Tongue (tissue), 2 donors: ENCODE data around the gene THYN1. TPM values are rescaled to one million over a fixed set of nuclear protein-coding genes. Genes with fewer than 3 reads are reported as not detected.
"Not testable (repeated sequence)": the region's sequence is repeated elsewhere in the genome, so short reads cannot be mapped to it uniquely, and the experiment has no call there.

Source experiments
- DNase-seq: peaks from one replicate; pipeline ENCODE4 v3.0.0-alpha.2; 2015
- total RNA-seq: library from RNA; depleted of rRNA; stranded (reverse); fragments of >200 nt; gene quantifications from one replicate; pipeline ENCODE4 v1.2.3, GENCODE V29; 2014

Gene THYN1
- total RNA-seq: 34.9 TPM

DNA sequence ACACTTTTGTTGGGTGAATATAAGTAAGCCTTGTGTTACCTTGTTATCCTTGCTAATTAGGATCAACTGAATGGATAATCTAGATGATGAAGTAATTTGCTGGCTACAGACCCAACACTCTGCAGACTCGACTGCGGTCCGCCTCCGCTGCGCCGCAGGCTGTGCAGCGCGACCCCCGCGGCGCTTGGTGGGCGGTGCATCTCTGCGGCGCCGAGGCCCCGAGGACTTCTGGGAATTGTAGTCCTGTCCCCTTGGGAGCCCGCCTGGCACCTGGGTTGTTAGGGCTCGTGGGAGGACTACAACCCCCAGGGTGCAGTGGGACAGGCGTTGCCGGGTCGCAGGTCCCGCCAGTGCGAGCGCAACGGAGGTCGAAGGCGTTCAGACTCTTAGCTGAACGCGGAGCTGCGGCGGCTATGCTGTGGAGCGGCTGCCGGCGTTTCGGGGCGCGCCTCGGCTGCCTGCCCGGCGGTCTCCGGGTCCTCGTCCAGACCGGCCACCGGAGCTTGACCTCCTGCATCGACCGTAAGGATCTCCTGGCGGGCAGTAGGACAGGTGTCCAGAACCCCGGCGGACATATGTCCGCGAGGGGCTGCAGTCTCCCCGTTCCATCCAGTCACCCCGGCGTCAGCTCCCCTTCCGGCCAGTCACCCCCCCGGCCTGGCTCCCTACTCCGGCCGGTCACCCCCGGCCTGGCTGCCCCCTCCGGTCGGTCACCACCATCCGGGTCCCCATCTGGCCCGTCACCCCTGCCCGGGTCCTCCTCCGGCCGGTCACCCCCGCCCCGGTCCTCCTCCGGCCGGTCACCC, at the start of gene THYN1, which contains the start of gene ACAD8:
THYN1 (minus strand) TSS at position 165 of the 806 bp plus-strand sequence. CDS start 470 bp downstream, outside the sequence.
ACAD8 (plus strand) TSS at position 381 of the 806 bp plus-strand sequence; CDS start at position 414, 33 bp downstream.
- DNase-seq: peak; percentile 99

DNA sequence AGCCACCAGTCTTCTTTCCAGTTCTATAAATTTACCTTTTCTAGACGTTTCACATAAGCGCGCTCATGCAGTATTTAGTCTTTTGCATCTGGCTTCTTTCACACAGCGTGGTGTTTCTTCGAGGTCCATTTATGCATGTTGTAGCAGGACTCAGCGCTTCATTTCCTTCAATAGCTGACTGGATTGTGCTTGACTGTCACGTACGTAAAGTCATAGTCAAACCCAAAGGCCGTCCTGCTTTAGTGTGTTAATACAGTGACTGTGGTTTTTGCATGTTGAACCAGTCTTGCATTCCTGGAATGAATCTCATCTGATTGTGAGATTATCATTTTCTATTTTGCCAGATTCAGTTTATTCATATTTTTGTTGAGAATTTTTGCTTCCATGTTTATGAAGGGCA, 41.5 kb upstream of the THYN1 start:
- DNase-seq: no peak

DNA sequence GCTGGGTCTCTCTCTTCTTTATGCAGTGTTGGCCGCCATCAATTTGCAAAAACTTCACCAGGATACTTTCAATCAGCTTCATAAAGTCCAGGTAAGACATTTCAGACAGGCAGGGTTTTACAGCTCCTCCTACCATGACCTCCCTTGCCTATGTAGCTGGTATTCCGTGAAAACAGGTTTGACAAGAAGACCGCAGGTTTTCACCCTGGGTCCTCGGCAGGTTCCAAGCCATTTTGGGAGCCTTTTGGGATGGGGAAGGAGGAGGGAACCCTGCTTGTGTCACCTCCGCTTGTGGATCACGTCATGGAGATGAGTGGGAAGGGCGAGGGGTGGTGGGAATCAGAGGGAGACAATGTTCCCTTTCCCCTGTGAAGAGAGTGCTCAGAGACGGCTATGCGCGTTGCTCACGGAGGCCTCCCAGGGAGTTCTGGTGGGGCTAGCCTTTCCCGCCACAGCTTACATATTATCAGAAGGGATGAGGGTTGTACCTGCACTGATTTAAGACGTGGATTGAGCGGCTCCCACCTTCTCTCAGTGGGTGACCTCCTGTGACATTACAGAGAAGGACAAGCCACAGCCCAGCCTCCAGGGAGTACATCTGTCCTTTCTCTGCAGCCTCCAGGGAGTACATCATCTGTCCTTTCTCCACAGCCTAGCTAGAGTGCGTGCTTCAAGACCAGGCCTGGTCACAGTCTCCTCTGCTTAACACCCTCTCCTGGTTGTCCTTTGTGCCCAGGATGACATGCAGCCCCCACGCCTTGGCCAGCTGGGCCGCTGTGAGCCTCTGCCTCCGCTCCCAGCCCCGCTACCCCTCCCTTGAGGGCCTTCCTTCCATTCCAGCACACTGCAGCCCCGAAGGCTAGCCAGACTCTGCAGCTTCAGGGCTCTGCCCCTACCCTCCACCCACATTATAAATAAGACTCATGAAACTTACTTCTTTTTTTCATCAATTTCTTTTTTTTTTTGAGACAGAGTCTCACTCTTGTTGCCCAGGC, 40.3 kb upstream of the THYN1 start:
- DNase-seq: no peak

DNA sequence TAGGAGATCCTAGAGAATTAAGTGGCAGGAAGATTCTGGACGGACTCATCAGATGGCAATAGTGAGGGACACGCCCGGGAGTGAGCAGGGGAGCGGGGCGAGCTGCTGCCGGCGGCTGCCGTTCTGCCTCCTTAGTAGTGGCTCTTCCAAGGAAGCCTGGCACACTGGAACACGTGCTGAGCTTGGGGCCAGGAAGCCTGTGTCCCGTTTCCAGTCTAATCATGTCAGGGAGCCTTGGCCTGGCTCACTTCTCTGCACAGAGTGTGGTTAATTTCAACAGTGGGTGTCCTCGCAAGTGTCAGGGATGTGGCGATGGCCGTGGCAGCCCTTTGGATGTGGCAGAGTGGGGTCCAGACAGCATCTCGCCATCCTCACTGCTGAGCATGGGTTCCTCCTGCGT, 39.5 kb upstream of the THYN1 start:
- DNase-seq: no peak

DNA sequence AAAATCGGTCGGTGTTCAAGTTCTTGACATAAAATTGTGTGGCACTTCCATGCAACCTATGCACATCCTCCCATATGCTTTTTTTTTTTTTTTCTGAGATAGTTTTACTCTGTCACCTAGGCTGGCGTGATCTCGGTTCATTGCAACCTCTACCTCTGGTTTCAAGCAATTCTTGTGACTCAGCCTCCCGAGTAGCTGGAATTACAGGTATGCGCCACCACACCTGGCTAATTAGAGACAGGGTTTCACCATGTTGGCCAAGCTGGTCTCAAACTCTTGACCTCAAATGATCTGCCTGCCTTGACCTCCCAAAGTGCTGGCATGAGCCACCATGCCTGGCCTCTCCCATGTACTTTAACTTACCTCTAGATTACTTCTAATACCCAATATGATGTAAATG, 38.0 kb upstream of the THYN1 start:
- no peak for DNase-seq

DNA sequence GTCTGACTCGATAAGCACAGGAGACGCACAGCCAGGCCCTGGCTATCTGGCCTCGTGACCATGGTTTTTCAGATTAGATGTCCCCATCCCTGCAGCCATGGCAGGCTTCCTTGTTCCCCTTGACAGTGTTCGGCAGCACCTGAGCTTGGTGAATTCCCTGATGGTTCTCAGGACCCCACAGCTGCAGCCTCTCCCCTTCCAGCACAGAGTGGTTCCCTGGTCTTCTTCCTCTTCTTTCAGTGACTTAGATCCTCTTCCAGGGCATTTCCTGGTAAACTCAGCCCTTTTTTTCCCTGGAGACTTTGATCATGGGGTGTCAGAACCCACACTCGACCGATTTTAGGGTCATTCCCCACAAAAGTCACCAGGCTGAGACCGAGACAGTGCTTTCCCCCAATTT, 37.5 kb upstream of the THYN1 start:
- DNase-seq: no peak

DNA sequence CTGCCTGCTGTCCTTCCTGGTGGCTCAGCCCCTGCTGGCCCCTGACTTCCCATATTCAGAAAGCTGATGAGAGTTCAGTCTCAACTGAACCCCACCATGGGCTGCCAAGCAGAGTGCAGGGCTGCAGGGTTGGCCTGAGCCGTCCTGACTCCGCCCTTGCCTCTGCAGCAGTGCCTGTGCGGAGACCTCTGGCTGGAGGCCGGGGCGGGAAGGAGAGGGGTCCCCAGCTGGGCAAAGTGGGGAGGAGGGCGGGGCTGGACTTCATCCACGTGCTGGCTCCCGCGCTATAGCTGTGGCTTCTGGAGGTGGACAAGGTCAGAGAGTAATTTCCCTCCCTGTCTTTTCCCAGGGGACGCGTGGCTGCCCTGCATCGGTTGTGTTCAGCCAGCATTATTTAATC, 36.6 kb upstream of the THYN1 start:
- no peak for DNase-seq

DNA sequence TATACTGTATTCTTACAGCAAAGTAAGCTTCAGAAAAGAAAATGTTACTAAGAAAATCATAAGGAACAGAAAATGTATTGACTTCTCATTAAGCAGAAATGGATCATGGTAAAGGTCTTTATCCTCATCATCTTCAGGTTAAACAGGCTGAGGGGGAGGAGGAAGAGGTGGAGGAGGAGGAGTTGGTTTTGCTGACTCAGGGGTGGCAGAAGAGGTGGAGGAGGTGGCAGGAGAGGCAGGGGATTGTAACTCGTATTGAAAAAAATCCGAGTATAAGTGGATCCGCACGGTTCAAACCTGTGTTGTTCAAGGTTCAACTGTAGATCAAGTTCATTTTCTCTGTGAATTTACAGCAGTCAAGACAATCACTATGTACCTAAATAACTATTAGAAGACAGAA, 36.0 kb upstream of the THYN1 start:
- no peak for DNase-seq

DNA sequence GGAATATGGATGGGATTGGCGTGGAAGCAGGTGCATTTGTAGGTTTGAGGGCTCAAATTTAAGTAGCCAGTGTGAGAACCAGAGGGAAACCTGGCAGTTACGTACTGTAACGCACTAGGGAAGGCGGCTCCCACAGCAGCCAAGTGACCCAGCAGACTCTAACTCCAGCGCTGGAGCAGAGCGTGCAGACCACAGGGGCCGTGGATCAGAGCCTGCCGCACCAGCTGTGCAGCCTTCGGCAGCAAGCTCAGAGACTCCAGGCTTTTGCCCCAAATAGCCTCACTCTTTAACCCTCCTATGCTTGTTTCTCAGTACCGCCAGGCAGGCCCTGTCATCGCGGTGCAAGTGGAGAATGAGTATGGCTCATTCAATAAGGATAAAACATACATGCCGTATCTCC, 35.3 kb upstream of the THYN1 start:
- DNase-seq: no peak

DNA sequence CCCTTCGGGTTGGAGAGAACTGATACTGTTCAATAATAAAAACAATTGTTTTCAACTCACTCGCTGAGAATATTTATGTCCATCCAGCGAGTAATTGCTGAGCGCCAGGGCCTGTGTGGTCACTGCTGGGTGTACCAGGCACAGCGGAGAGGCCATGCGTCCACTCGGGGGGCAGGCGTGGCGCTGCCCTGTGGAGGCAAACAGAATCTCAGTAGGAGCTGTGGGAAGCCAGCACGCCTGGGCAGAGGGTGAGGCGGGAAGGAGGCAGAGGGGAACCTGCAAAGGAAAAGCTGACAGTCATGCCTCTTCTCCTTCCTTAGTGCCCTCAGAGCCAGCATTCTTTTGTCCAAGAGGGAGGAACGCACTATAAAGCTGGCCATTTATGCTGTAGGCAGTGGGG, 34.4 kb upstream of the THYN1 start:
- no peak for DNase-seq

DNA sequence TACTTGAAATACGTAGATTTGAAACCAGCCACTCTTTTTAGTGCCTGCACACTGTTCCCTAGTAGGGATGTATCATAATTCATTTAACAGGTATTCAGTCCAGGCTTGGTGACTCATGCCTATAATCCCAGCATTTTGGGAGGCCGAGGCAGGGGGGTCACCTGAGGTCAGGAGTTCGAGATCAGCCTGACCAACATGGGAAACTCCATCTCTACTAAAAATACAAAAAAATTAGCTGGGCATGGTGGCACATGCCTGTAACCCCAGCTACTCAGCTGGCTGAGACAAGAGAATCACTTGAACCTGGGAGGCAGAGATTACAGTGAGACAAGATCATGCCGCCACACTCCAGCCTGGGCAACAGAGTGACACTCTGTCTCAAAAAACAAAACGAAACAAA, 31.2 kb upstream of the THYN1 start:
- DNase-seq: not testable (repeated sequence)

DNA sequence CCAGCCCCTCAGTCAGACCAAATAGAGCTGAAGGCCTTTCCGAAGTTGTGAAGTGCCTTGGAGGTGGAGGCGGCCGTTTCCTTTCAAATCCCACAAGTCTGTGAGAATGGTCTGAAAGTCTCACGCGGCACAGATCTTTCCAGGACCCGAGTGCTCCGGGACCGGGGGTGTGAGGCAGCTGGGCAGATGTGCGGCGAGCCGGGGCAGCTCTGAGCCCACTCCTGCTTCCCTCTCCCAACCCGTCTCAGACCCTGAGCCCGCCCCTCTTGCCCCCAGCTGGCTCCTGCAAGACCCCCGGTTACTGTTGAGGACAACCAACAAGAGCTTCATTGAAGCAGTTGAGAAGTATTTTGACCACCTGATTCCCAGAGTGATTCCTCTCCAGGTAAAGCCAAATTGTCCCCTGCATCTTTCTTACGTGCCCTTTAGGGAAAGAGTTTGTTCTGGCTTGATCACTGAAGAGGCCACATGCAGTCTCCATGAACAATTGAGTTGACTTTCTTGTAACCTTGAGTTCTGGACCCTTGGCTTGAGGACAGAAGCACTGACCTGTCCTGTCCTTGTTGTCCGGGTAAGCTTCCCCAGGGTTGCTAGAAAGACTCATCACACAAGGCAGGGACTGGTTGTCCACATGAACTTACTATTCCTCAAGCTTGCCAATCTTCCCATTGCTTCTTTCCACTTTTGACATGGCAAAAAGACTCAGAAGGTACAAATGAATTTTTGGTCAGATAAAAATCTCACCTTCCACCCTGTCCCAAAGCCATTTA, 30.5 kb upstream of the THYN1 start:
- DNase-seq: no peak

DNA sequence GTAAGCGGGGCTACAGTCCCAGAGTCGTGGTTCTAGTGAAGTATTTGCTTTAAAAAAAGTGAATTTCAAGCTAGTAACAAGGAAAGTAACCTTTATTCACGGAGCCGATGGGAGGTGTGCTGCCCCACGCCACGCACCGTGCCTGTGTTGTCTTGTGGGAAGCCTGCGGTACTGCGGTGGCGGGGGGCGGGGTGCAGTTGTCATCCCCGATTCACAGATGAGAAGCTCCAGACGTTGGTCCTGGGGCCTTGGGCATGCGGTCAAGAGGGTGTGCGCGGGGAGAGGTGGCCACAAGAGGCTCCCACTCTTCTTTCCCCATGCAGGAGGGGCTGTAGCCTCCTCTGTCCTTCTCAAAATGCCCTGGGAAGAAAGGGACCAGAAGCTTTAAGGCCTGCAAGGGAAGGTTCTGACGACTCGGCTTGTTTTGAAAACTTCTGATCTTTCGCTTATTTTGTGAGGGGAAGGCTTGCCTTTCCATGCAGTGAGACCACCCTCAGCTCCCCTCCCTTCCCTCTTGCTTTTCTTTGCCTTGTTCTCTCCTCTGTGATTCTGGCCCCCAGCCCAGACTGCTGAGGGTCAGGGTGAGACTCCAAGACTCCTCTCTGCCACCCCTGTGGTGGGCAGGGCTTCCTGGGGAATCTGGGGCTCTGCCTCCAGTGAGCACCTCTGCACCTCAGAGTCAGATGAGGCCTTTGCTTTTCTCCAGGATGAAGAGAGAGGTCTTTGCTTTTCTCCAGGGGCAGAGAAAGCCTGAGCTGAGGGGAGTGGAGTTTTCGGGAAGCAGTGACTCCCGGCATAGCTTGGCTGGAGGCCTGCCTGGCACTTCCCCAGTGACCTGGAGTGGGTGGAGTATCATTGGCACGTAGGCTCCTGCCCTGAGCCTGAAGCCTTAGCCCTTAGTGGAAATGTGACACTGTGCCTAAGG, 29.2 kb upstream of the THYN1 start:
- DNase-seq: no peak

DNA sequence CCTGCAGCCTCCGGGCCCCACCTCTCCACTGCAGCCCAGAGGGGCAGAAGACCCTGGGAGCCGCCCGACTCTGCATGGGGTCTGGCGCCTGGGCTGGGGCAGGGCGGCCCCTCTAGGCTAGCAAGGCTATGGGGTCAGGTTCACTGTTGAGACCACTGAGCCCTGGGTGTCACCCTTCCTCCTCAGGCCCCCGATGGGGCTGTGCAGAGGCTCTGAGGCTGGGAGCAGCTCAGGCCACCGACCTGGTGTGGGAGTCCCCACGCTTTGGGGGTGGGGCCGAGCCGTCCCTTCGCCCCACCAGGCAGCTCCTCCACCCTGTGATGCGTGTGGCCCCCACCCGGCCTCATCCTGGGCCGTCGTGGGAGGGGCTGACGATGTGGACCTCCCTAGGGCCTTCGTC, 28.5 kb upstream of the THYN1 start:
- not testable (repeated sequence) for DNase-seq

DNA sequence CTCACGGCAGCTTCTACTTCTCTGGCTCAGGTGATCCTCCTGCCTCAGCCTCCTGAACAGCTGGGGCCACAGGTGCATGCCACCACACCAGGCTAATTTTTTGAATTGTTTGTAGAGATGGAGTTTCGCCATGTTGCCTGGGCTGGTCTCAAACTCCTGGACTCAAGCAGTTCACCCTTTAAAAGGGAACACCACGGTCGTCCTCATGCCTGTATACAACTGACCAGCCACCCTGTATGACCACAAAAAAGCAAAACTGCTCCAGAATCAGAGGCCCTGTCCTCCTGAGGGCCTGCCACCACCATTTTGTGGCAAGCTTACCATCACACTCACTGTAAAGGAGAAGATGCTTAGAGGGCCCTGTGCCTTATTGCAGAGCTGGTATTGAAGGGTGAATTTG, 25.2 kb upstream of the THYN1 start:
- DNase-seq: no peak

DNA sequence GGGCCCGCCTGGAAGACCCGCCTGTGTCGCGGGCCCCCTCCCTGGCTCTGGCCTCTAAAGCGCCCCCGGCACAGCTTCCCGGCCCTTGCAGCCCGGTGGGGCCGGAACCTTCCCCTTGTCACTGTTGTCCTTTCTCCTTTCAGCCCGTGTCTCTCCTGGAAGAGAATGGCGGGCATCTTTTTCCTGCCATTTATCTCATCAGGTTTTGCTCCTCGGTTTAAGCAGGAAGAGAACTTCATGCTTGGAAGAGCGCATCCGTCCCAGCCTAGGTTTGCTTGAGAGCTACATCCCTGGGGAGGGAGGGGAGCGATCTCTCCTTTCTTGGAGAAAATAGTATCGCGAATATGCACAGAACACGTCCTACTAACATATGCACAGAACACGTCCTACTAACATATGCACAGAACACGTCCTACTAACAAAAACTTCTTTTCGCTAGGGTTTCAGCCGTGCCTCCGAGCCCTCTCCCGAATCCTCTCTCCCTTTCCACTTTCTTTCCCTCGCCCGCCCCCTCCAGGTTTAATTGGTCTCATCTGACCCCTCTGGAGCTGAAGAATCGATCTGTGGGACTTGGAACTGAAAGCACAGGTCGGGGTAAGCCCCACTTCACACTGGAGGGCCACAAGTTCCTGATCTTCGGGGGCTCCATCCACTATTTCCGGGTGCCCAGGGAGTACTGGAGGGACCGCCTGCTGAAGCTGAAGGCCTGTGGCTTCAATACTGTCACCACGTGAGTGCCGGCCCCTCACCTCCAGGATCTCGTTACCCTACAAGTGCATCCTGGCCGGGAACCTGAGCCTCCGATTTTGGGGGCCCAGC, 24.2 kb upstream of the THYN1 start:
- DNase-seq: no peak

DNA sequence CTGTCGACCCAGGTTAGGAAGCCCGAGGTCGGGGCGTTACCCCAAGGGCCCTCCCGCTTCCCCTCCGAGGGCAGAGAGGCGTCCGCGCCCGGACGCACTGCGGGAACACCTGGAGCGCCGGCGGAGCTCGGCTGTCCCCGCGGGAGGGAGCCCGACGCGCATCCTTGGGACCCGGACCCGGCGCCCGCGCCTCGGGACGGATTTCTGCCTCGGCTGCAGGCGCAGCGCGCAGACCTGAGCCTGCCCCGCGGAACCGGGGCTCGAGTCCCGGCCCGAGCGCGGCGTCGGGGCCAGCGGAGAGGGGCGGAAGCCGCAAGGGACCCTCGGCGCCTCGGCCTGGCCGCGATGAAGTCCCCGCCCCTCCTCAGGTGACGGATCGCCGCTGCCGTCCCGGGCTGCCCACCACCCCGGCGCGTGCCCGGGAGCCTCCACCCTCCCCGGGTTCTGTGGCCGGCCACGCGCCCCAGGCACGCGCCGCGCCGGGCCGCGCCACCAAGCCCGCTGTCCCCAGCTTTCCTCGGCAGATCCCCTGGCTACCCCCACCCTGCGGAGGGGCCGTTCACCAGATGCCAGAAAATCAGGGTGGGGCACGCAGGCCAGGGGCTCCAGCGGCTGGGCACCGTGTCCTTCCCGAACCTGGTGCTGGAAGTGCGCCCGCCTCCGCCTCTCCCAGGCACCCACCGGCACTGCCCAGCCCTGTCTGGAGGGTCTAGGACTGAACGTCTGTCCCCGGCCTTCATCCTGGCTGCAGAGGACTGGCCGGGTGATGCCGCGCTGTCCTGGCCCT, 23.4 kb upstream of the THYN1 start:
- no peak for DNase-seq

DNA sequence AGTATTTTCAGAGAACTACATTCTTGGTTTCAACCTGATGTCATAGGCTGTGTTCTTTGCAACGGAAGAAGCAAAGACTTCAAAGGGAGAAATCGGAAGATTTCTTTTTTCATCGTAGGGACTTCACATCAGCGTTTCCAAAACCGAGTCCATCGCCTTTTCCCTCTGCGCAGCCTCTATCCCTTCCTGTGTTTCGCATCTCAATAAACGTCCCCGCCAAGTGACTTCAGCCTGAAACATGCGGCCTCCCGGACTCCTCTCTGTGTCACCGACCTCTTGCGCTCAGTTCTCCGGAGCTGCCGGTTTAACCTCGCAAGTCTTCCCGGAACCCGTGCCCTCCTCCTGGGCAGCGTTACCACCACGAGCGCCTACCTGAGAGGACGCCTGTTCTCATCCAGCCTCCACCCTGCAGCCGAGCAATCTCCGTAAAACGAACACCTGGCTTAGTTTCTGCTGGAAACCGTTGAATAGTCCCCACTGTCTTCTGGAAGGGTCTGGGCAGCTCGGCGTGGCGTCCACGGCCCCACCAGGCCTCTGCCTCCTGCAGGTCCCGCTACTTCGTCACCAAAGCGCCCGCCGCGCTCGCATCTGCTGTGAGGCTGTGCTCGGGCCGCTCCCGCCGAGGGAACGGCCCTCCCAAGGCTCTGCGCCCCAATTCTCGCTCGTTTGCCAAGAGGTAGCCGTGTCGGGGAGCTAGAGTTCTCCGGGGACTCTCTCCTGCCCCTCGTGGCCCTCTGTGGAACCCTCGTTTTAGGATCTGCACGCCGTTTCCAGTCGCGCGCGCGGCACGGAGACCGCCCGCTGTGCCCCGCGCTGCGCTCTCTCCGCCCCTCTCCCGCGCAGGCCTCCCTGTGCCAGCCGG, 22.6 kb upstream of the THYN1 start, which contains the start of gene GLB1L3:
GLB1L3 (plus strand) TSS at position 846 of the 862 bp plus-strand sequence. CDS start 362 bp downstream, outside the sequence.
- DNase-seq: peak; percentile 35
